Esophagus muscularis mucosa (tissue), 4 donors: Measurements from ENCODE around the gene RHPN2. TPM values are rescaled to one million over a fixed set of nuclear protein-coding genes. Genes with fewer than 3 reads are reported as not detected.
"Not testable (repeated sequence)": the region's sequence is repeated elsewhere in the genome, so short reads cannot be mapped to it uniquely, and the experiment has no call there.

Experiments
- DNase-seq: peaks from one replicate; pipeline ENCODE4 v3.0.0-alpha.2; 2017; ENCODE audit errors: extremely low spot score
- H3K27ac ChIP-seq, 4 donors: fragments of 200-600 bp; sonication (generic); replicated peaks in 1 of 4; 1 replicate in 3 of 4; 2 replicates in 1 of 4; pipeline ENCODE4 v1.5.1; 2016 to 2019; ENCODE audit warnings: mild to moderate bottlenecking in 1 of 4
- H3K27me3 ChIP-seq, 4 donors: fragments of 200-600 bp; sonication (generic); one replicate each; pipeline versions ENCODE4 v1.5.1 to v1.6.0; 2016 to 2019
- H3K36me3 ChIP-seq, 4 donors: fragments of 200-600 bp; sonication (generic); one replicate each; pipeline ENCODE4 v1.5.1; 2016 to 2019
- H3K4me1 ChIP-seq, 4 donors: fragments of 200-600 bp; sonication (generic); one replicate each; pipeline ENCODE4 v1.5.1; 2016 to 2019
- H3K4me3 ChIP-seq, 4 donors: fragments of 200-600 bp; sonication (generic); 1 replicate in 2 of 4; 2 replicates in 2 of 4; pipeline ENCODE4 v1.5.1; 2016 to 2019; ENCODE audit warnings: mild to moderate bottlenecking in 4 of 4, moderate library complexity in 1 of 4
- H3K9me3 ChIP-seq, 4 donors: fragments of 200-600 bp; sonication (generic); 1 replicate in 3 of 4; 2 replicates in 1 of 4; pipeline ENCODE4 v1.5.1; 2016 to 2019
- EP300 ChIP-seq: sonication (generic); formaldehyde crosslinking; IDR thresholded peaks from one replicate; pipeline ENCODE4 v1.6.1; 2017; ENCODE audit warnings: antibody characterized with exemption
- POLR2A ChIP-seq: fragments of 450-650 bp; IDR thresholded peaks from one replicate; pipeline ENCODE4 v1.6.1; 2017; ENCODE audit warnings: antibody characterized with exemption, moderate library complexity, mild to moderate bottlenecking, low read depth
- POLR2AphosphoS5 ChIP-seq, 2 donors: sonication (generic); formaldehyde crosslinking; IDR thresholded peaks; one replicate each; pipeline ENCODE4 v1.6.1; 2017; ENCODE audit warnings: antibody characterized with exemption in 2 of 2
- WGBS: methylation state at CpG from one replicate; pipeline ENCODE4 v1.1.5; 2018; 5-methylcytosine and 5-hydroxymethylcytosine counted together
- intact Hi-C: fragments of 100-400 bp; cut with DNase I; formaldehyde crosslinking; loops from one replicate; pipeline ENCODE4 v1.15.1; 2023
- total RNA-seq, 4 donors: library from RNA; depleted of rRNA; stranded (reverse); fragments of >200 nt; gene quantifications; one replicate each; pipeline versions ENCODE4 v1.1.0 to v1.2.1, GENCODE V29; 2016
- TF ChIP-seq, protein P1 (sequence below), 3 experiments: fragments of 200-600 bp in 2 of 3; fragments of 450-650 bp in 1 of 3; sonication (generic) in 2 of 3; IDR thresholded peaks; one replicate each; pipeline ENCODE4 v1.5.1; 2017 to 2019; ENCODE audit warnings: antibody characterized with exemption in 3 of 3, mild to moderate bottlenecking in 2 of 3, moderate library complexity in 1 of 3

The RHPN2 gene
- total RNA-seq, 4 donors from 2014 or later, result 0.75 to 3.7 (median 1.5) TPM

- no peak overlapping the region for H3K4me3 ChIP-seq
- H3K27me3 ChIP-seq, result no peaks in the 10 kb centered on the region
- H3K4me1 ChIP-seq, result no peaks in the 10 kb centered on the region
- H3K9me3 ChIP-seq, result no peaks in the 10 kb centered on the region
- DNase-seq, result no peak
- H3K27ac ChIP-seq, result no peak overlapping the region
- TF ChIP-seq POLR2AphosphoS5 (IDR thresholded peaks at IDR 0.05) (no peak), EP300 (no peak), POLR2A (no peak)
- TF ChIP-seq, protein P1, sequence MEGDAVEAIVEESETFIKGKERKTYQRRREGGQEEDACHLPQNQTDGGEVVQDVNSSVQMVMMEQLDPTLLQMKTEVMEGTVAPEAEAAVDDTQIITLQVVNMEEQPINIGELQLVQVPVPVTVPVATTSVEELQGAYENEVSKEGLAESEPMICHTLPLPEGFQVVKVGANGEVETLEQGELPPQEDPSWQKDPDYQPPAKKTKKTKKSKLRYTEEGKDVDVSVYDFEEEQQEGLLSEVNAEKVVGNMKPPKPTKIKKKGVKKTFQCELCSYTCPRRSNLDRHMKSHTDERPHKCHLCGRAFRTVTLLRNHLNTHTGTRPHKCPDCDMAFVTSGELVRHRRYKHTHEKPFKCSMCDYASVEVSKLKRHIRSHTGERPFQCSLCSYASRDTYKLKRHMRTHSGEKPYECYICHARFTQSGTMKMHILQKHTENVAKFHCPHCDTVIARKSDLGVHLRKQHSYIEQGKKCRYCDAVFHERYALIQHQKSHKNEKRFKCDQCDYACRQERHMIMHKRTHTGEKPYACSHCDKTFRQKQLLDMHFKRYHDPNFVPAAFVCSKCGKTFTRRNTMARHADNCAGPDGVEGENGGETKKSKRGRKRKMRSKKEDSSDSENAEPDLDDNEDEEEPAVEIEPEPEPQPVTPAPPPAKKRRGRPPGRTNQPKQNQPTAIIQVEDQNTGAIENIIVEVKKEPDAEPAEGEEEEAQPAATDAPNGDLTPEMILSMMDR (IDR thresholded peaks at IDR 0.05), result no peak
- WGBS, result 83% methylated on average over 3 of the region's 3 CpGs
- intact Hi-C loops, result no loop called here
- H3K36me3 ChIP-seq, result peaks cover 60 to 97% (median 89%) of the 10 kb centered on the region in 4 donors
These were observed 119.4 kb downstream of the RHPN2 start for GRCh38 chr19:32945260-32945659.

DNA sequence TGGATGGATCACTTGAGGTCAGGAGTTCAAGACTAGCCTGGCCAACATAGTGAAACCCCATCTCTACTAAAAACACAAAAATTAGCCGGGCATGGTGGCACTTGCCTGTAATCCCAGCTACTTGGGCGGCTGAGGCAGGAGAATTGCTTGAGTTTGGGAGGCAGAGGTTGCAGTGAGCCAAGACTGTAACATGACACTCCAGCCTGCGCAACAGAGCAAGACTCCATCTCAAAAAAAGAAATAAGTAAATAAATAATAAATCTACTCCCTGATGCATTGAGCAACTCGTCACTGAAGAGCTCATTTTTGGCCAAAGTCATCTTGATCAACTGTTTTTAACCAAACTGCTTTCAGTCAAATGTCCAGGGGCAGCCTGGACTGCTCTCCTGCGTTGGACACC lies 123.4 kb downstream of the RHPN2 start:
- H3K27me3 ChIP-seq, result not testable (repeated sequence)

GRCh38 chr19:32936065-32936464 lies 128.6 kb downstream of the RHPN2 start:
- WGBS, result 98% methylated on average over 7 of the region's 8 CpGs
- TF ChIP-seq, protein P1 (IDR thresholded peaks at IDR 0.05), result no peak
- TF ChIP-seq POLR2AphosphoS5 (IDR thresholded peaks at IDR 0.05) (no peak), POLR2A (no peak), EP300 (no peak)
- DNase-seq, result no peak
- H3K4me1 ChIP-seq, result no peaks in the 10 kb centered on the region
- H3K27ac ChIP-seq, result no peak overlapping the region
- H3K36me3 ChIP-seq, result peaks cover 33 to 98% (median 82%) of the 10 kb centered on the region in 4 donors
- no peak overlapping the region for H3K4me3 ChIP-seq
- no peaks in the 10 kb centered on the region for H3K27me3 ChIP-seq
- intact Hi-C loops, result no loop called here
- no peaks in the 10 kb centered on the region for H3K9me3 ChIP-seq

More for the DNA sequence above, 123.4 kb downstream of the RHPN2 start:
- H3K4me3 ChIP-seq, H3K9me3 ChIP-seq, H3K4me1 ChIP-seq, intact Hi-C loops, DNase-seq, H3K27ac ChIP-seq: not testable (repeated sequence)
- 88% methylated on average over 5 of the region's 5 CpGs for WGBS
- H3K36me3 ChIP-seq, result peaks cover 58 to 99% (median 87%) of the 10 kb centered on the region in 4 donors

- 84% methylated on average over 4 of the region's 9 CpGs for WGBS
- no peak for DNase-seq
- H3K9me3 ChIP-seq, result no peaks in the 10 kb centered on the region
- TF ChIP-seq, protein P1 (IDR thresholded peaks at IDR 0.05), result no peak
- TF ChIP-seq POLR2A, result no peak
- TF ChIP-seq EP300, result no peak
- TF ChIP-seq POLR2AphosphoS5 (IDR thresholded peaks at IDR 0.05), result no peak
- intact Hi-C loops, result no loop called here
- H3K4me1 ChIP-seq, result no peaks in the 10 kb centered on the region
- H3K27me3 ChIP-seq, result no peaks in the 10 kb centered on the region
- no peak overlapping the region for H3K4me3 ChIP-seq
- no peak overlapping the region for H3K27ac ChIP-seq
- peaks cover 35 to 98% (median 82%) of the 10 kb centered on the region in 4 donors for H3K36me3 ChIP-seq
These were observed 129.1 kb downstream of the RHPN2 start for GRCh38 chr19:32935629-32936028.

DNA sequence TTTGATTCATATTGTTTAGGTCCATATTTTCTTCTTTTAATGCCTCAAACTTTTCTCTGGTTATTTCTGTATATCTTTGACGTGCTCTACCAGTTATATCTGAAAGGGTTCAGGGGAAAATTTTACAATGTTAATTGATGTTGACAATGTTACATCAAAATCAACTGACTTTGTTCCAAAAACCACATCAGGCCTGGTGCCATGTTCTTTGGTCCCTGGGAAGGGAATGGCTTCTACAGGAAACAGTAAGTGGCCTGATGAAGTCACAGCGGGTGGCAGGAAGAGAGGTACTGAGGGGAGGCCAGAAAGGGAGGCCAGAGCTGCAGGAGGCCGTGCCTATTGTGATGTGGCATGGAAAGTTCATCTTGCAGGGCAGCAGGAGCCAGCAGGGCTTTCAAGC lies 131.1 kb downstream of the RHPN2 start:
- 95% methylated on average over 3 of the region's 3 CpGs for WGBS
- H3K27me3 ChIP-seq, result no peaks in the 10 kb centered on the region
- H3K27ac ChIP-seq, result no peak overlapping the region
- intact Hi-C loops, result no loop called here
- no peak for DNase-seq
- peaks cover 42 to 98% (median 84%) of the 10 kb centered on the region in 4 donors for H3K36me3 ChIP-seq
- H3K4me1 ChIP-seq, result no peaks in the 10 kb centered on the region
- peaks cover 0 to 3% (median 0%) of the 10 kb centered on the region in 4 donors for H3K9me3 ChIP-seq
- H3K4me3 ChIP-seq, result no peak overlapping the region
- TF ChIP-seq POLR2A, result no peak
- TF ChIP-seq, protein P1 (IDR thresholded peaks at IDR 0.05), result no peak
- no peak for TF ChIP-seq EP300
